PC-9 (cell line): ENCODE data around the gene GAA. TPM values are rescaled to one million over a fixed set of nuclear protein-coding genes. Genes with fewer than 3 reads are reported as not detected.

ENCODE experiments used
- BruUV-seq: library from RNA; stranded (reverse); fragments of 400-500 nt; replicated peaks from 2 replicates; lab custom pipeline; 2021; lab: Mats Ljungman, UMichigan
- CTCF ChIA-PET: fragments of 300-600 bp; sonication (Branson Sonifier 250); formaldehyde crosslinking; loops from one replicate; lab custom pipeline; 2022; ENCODE audit warnings: antibody characterized with exemption; lab: Charles Lee
- POLR2A ChIA-PET: fragments of 300-600 bp; sonication (Branson Sonifier 250); formaldehyde crosslinking; loops from one replicate; lab custom pipeline; 2022; ENCODE audit warnings: antibody characterized with exemption; ENCODE audit not compliant: unreplicated experiment; lab: Charles Lee
- DNase-seq, 2 experiments: peaks; one replicate each; pipeline versions ENCODE4 v3.0.0 to v3.0.0-alpha.2; 2015 to 2022; ENCODE audit warnings: mixed read lengths in 1 of 2
- H2AFZ ChIP-seq: fragments of 200-600 bp; sonication (generic); 2 replicates; pipeline ENCODE4 v1.8.1; 2017; ENCODE audit warnings: antibody characterized with exemption
- H3F3A ChIP-seq: fragments of 200-600 bp; sonication (generic); 2 replicates; pipeline ENCODE4 v1.8.1; 2017; ENCODE audit warnings: antibody characterized with exemption, mild to moderate bottlenecking, low read depth; ENCODE audit not compliant: insufficient read depth
- H3K27ac ChIP-seq: fragments of 200-600 bp; sonication (generic); 2 replicates; pipeline ENCODE4 v1.6.1; 2016; ENCODE audit warnings: mixed run types
- H3K27me3 ChIP-seq: fragments of 200-600 bp; sonication (generic); 2 replicates; pipeline ENCODE4 v1.6.1; 2016; ENCODE audit warnings: low read depth, mixed run types; ENCODE audit not compliant: insufficient read depth
- H3K36me3 ChIP-seq: fragments of 200-600 bp; sonication (generic); 2 replicates; pipeline ENCODE4 v1.6.1; 2016; ENCODE audit warnings: low read depth, mixed run types
- H3K4me1 ChIP-seq: fragments of 200-600 bp; sonication (generic); replicated peaks from 2 replicates; pipeline ENCODE4 v1.6.1; 2016; ENCODE audit warnings: mixed run types; ENCODE audit not compliant: insufficient read depth
- H3K4me2 ChIP-seq: fragments of 200-600 bp; sonication (generic); 2 replicates; pipeline ENCODE4 v1.6.1; 2017; ENCODE audit warnings: mixed run types
- H3K4me3 ChIP-seq: fragments of 200-600 bp; sonication (generic); 2 replicates; pipeline ENCODE4 v1.6.1; 2016; ENCODE audit warnings: mixed run types
- H3K79me2 ChIP-seq: fragments of 200-600 bp; sonication (generic); 2 replicates; pipeline ENCODE4 v1.6.1; 2017; ENCODE audit warnings: low read depth, mixed run types
- H3K9me2 ChIP-seq: fragments of 200-600 bp; sonication (generic); 2 replicates; pipeline ENCODE4 v1.8.1; 2017; ENCODE audit warnings: mild to moderate bottlenecking; ENCODE audit not compliant: insufficient read depth
- H3K9me3 ChIP-seq: fragments of 200-600 bp; sonication (generic); 2 replicates; pipeline ENCODE4 v1.8.1; 2016; ENCODE audit warnings: low read depth; ENCODE audit not compliant: insufficient read depth
- H4K20me1 ChIP-seq: fragments of 200-600 bp; sonication (generic); 2 replicates; pipeline ENCODE4 v1.8.1; 2017; ENCODE audit not compliant: insufficient read depth
- EZH2 ChIP-seq: fragments of 200-600 bp; sonication (generic); IDR thresholded peaks from 2 replicates; pipeline ENCODE4 v1.8.0; 2017; ENCODE audit warnings: antibody characterized with exemption, low read depth
- intact Hi-C: fragments of 100-400 bp; cut with micrococcal nuclease; formaldehyde crosslinking; loops from one replicate; pipeline ENCODE4 v1.10.0; 2022; ENCODE audit not compliant: unreplicated experiment
- total RNA-seq: library from RNA; stranded (reverse); gene quantifications from 2 replicates; pipeline ENCODE4 v1.2.3, GENCODE V29; 2021
- TF ChIP-seq, protein P1 (sequence below): fragments of 200-600 bp; sonication (generic); conservative IDR thresholded peaks from 2 replicates; pipeline ENCODE4 v1.6.1; 2017; ENCODE audit warnings: mixed run types, antibody characterized with exemption, mild to moderate bottlenecking, moderate library complexity

The GAA gene
- total RNA-seq, 1 experiment from 2014 or later: 86.9 TPM

GRCh38 chr17:80061421-80061820 is 40.0 kb upstream of the GAA start:
- TF ChIP-seq, protein P1, sequence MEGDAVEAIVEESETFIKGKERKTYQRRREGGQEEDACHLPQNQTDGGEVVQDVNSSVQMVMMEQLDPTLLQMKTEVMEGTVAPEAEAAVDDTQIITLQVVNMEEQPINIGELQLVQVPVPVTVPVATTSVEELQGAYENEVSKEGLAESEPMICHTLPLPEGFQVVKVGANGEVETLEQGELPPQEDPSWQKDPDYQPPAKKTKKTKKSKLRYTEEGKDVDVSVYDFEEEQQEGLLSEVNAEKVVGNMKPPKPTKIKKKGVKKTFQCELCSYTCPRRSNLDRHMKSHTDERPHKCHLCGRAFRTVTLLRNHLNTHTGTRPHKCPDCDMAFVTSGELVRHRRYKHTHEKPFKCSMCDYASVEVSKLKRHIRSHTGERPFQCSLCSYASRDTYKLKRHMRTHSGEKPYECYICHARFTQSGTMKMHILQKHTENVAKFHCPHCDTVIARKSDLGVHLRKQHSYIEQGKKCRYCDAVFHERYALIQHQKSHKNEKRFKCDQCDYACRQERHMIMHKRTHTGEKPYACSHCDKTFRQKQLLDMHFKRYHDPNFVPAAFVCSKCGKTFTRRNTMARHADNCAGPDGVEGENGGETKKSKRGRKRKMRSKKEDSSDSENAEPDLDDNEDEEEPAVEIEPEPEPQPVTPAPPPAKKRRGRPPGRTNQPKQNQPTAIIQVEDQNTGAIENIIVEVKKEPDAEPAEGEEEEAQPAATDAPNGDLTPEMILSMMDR: no peak
- TF ChIP-seq EZH2: no peak
- H3K27me3 ChIP-seq: no peaks in the 10 kb centered on the region
- H3K36me3 ChIP-seq: no peaks in the 10 kb centered on the region
- CTCF ChIA-PET: no interaction called here
- no peak overlapping the region for H3K4me3 ChIP-seq
- no peak overlapping the region for H3K27ac ChIP-seq
- no peaks in the 10 kb centered on the region for H4K20me1 ChIP-seq
- H3K4me1 ChIP-seq: no peaks in the 10 kb centered on the region
- no peak overlapping the region for H3K4me2 ChIP-seq
- no peak overlapping the region for H2AFZ ChIP-seq
- H3K79me2 ChIP-seq: no peaks in the 10 kb centered on the region
- BruUV-seq: no TSS peak
- no peaks in the 10 kb centered on the region for H3K9me2 ChIP-seq
- intact Hi-C loops: no loop called here
- no peak for DNase-seq
- no peaks in the 10 kb centered on the region for H3F3A ChIP-seq
- H3K9me3 ChIP-seq: no peaks in the 10 kb centered on the region
- POLR2A ChIA-PET: no interaction called here

DNA sequence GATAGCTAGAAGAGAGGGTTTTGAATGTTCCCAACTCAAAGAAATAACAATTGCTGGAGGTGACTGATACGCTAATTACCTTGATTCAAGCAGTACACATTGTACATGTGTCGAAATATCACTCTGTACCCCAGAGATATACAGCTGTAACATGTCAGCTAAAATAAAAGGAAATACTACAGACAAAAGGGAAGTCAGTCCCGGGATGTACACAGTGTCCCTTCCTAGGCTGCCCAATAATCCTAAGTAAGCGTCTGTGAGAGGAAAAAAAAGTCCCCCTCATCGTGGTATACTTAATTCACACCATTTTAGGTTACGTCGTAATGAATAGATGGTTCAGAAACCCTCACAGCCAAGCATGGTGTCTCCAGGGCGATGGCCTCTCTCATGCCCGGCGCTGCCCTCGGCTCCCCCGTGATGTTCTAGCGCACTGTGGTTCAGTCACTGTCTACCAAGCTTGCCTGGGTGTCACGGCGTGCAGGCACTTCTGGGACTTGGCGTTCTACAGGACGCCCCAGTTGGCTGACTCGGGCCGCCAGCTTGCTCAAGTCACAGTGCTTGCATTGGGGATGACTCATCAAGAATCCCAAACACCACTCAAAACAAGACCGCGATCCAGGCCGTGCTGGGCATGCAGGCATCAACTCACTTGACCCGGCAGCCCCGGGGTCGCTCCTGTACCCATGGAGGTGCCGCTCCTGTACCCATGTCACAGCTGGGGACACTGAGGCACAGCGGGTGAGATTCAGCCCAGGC is 37.4 kb upstream of the GAA start:
- no TSS peak for BruUV-seq
- Histone ChIP-seq H3K9me3 (no peaks in the 10 kb centered on the region), H2AFZ (no peak overlapping the region), H3K27ac (no peak overlapping the region), H3K4me1 (no peaks in the 10 kb centered on the region), H3F3A (no peaks in the 10 kb centered on the region), H3K36me3 (no peaks in the 10 kb centered on the region), H4K20me1 (no peaks in the 10 kb centered on the region), H3K79me2 (no peaks in the 10 kb centered on the region), H3K27me3 (no peaks in the 10 kb centered on the region), H3K4me3 (no peak overlapping the region), H3K9me2 (no peaks in the 10 kb centered on the region), H3K4me2 (no peak overlapping the region)
- CTCF ChIA-PET: interaction anchor here (0.6 kb wide), 1 partner anchor 46 kb away, joined by 3 read pairs; no protein-coding TSS in a partner anchor
- intact Hi-C loops: no loop called here
- TF ChIP-seq EZH2: no peak
- TF ChIP-seq, protein P1: no peak
- POLR2A ChIA-PET: interaction anchor here (0.6 kb wide), 1 partner anchor 250 kb away, joined by 3 read pairs; no protein-coding TSS in a partner anchor
- DNase-seq: peak; percentile 51 to 55

GRCh38 chr17:80064696-80065095 is 36.7 kb upstream of the GAA start:
- Histone ChIP-seq H2AFZ (no peak overlapping the region), H3F3A (no peaks in the 10 kb centered on the region), H3K36me3 (no peaks in the 10 kb centered on the region), H3K4me1 (no peaks in the 10 kb centered on the region), H3K9me3 (no peaks in the 10 kb centered on the region), H3K27me3 (no peaks in the 10 kb centered on the region), H3K9me2 (no peaks in the 10 kb centered on the region), H3K4me3 (no peak overlapping the region), H3K4me2 (no peak overlapping the region), H3K79me2 (no peaks in the 10 kb centered on the region), H4K20me1 (no peaks in the 10 kb centered on the region), H3K27ac (no peak overlapping the region)
- DNase-seq: no peak
- CTCF ChIA-PET: interaction anchor here (0.6 kb wide), 1 partner anchor 47 kb away, joined by 3 read pairs; no protein-coding TSS in a partner anchor
- intact Hi-C loops: no loop called here
- TF ChIP-seq, protein P1: no peak
- TF ChIP-seq EZH2: no peak
- no TSS peak for BruUV-seq
- POLR2A ChIA-PET: interaction anchor here (0.6 kb wide), 1 partner anchor 250 kb away, joined by 3 read pairs; no protein-coding TSS in a partner anchor
